HCT116 (cell line): ENCODE data around the gene ZNF8. TPM values are rescaled to one million over a fixed set of nuclear protein-coding genes. Genes with fewer than 3 reads are reported as not detected.

Experiments used
- ATAC-seq: fragments of 200-7000 bp; cut with Tn5 transposase; 2 replicates; pipeline ENCODE4 v1.9.1; 2020; ENCODE audit warnings: mild to moderate bottlenecking, moderate library complexity
- BruUV-seq: library from RNA; stranded (reverse); fragments of 400-500 nt; replicated peaks from 2 replicates; lab custom pipeline; 2021; lab: Mats Ljungman, UMichigan
- CTCF ChIA-PET: fragments of 300-600 bp; sonication (Branson Sonifier 250); formaldehyde crosslinking; loops from one replicate; lab custom pipeline; 2021; ENCODE audit warnings: antibody characterized with exemption; lab: Charles Lee
- POLR2A ChIA-PET: fragments of 300-600, 350-600 bp; sonication (Branson Sonifier 250); formaldehyde crosslinking; loops from one replicate; lab custom pipeline; 2021; ENCODE audit warnings: antibody characterized with exemption; lab: Charles Lee
- RAD21 ChIA-PET, 2 experiments: fragments of 300-600 bp; sonication (Branson Sonifier 250); formaldehyde crosslinking; loops; one replicate each; lab custom pipeline; 2023; ENCODE audit warnings: low total read pairs in 2 of 2; ENCODE audit not compliant: uncharacterized antibody in 2 of 2, unreplicated experiment in 2 of 2, low non-redundant PET in 1 of 2; lab: Charles Lee
- DNase-seq: peaks from one replicate; pipeline ENCODE4 v3.0.0-alpha.2; 2010; ENCODE audit warnings: low read depth, low spot score
- H2AFZ ChIP-seq: fragments of 200-600 bp; shearing (Covaris generic), sonication (generic); 2 replicates; pipeline ENCODE4 v1.6.1; 2017; ENCODE audit warnings: low read depth, mixed run types, mixed read lengths, antibody characterized with exemption, low read length; ENCODE audit not compliant: poor library complexity, severe bottlenecking
- H3K27ac ChIP-seq: 2 replicates; pipeline ENCODE4 v1.5.1; 2012; ENCODE audit warnings: low read depth, low read length
- H3K27me3 ChIP-seq: fragments of 200-600 bp; sonication (generic); 2 replicates; pipeline ENCODE4 v1.6.1; 2016; ENCODE audit warnings: mixed run types, low read length, mixed read lengths; ENCODE audit not compliant: insufficient read depth
- H3K36me3 ChIP-seq, 2 experiments: fragments of 200-500 bp in 1 of 2; fragments of 200-600 bp in 1 of 2; sonication (Bioruptor generic) in 1 of 2; sonication (generic) in 1 of 2; 2 replicates each; pipeline versions ENCODE4 v1.5.1 to v1.6.1; 2014 to 2016; ENCODE audit warnings: low read length in 2 of 2, inconsistent platforms in 1 of 2, mixed read lengths in 1 of 2, mixed run types in 1 of 2; ENCODE audit not compliant: insufficient read depth in 2 of 2, control insufficient read depth in 1 of 2
- H3K4me1 ChIP-seq, 2 experiments: fragments of 200-600 bp in 1 of 2; sonication (generic) in 1 of 2; 2 replicates each; pipeline versions ENCODE4 v1.5.1 to v1.6.1; 2012 to 2017; ENCODE audit warnings: low read length in 2 of 2, inconsistent platforms in 1 of 2, mild to moderate bottlenecking in 1 of 2, mixed read lengths in 1 of 2, mixed run types in 1 of 2, moderate library complexity in 1 of 2; ENCODE audit not compliant: insufficient read depth in 2 of 2, control insufficient read depth in 1 of 2
- H3K4me2 ChIP-seq: fragments of 200-600 bp; sonication (generic); 2 replicates; pipeline ENCODE4 v1.6.1; 2017; ENCODE audit warnings: mixed run types, low read length, mixed read lengths
- H3K4me3 ChIP-seq, 2 experiments: fragments of 200-600 bp in 1 of 2; sonication (generic) in 1 of 2; replicated peaks in 1 of 2; 2 replicates each; pipeline ENCODE4 v1.5.1; 2011 to 2016; ENCODE audit warnings: low read length in 2 of 2, control low read depth in 1 of 2, low read depth in 1 of 2, mild to moderate bottlenecking in 1 of 2, mixed read lengths in 1 of 2, mixed run types in 1 of 2
- H3K79me2 ChIP-seq: fragments of 200-600 bp; sonication (generic); 2 replicates; pipeline ENCODE4 v1.6.1; 2017; ENCODE audit warnings: mild to moderate bottlenecking, mixed run types, low read length, moderate library complexity, mixed read lengths; ENCODE audit not compliant: insufficient read depth
- H3K9ac ChIP-seq: fragments of 200-600 bp; sonication (generic); 2 replicates; pipeline ENCODE4 v1.6.1; 2016; ENCODE audit warnings: low read length, mixed read lengths
- H3K9me2 ChIP-seq: fragments of 200-600 bp; sonication (generic), shearing (Covaris generic); 2 replicates; pipeline ENCODE4 v1.6.1; 2017; ENCODE audit warnings: mixed run types, mild to moderate bottlenecking, moderate library complexity; ENCODE audit not compliant: insufficient read depth
- H3K9me3 ChIP-seq, 2 experiments: fragments of 200-500 bp in 1 of 2; fragments of 200-600 bp in 1 of 2; sonication (Bioruptor generic) in 1 of 2; sonication (generic) in 1 of 2; 2 replicates each; pipeline ENCODE4 v1.6.1; 2014 to 2017; ENCODE audit warnings: low read length in 2 of 2, mixed read lengths in 2 of 2, inconsistent platforms in 1 of 2, low read depth in 1 of 2, mild to moderate bottlenecking in 1 of 2, mixed run types in 1 of 2, moderate library complexity in 1 of 2; ENCODE audit not compliant: control insufficient read depth in 1 of 2, insufficient read depth in 1 of 2
- H4K20me1 ChIP-seq: fragments of 200-600 bp; sonication (generic), shearing (Covaris generic); 2 replicates; pipeline ENCODE4 v1.6.1; 2017; ENCODE audit warnings: mixed run types, mild to moderate bottlenecking, moderate library complexity; ENCODE audit not compliant: insufficient read depth
- ATF3 ChIP-seq: IDR thresholded peaks from 2 replicates; pipeline ENCODE4 v1.6.1; 2012
- CBX3 ChIP-seq: IDR thresholded peaks from 2 replicates; pipeline ENCODE4 v1.6.1; 2012; ENCODE audit warnings: low read depth
- CEBPB ChIP-seq: IDR thresholded peaks from 2 replicates; pipeline ENCODE4 v1.6.1; 2012; ENCODE audit warnings: low read depth
- EGR1 ChIP-seq: IDR thresholded peaks from 2 replicates; pipeline ENCODE4 v1.6.1; 2012; ENCODE audit warnings: low read depth
- ELF1 ChIP-seq: IDR thresholded peaks from 2 replicates; pipeline ENCODE4 v1.6.1; 2012; ENCODE audit warnings: low read depth, borderline replicate concordance
- EZH2 ChIP-seq: fragments of 200-600 bp; sonication (generic); IDR thresholded peaks from 2 replicates; pipeline ENCODE4 v1.6.1; 2017; ENCODE audit warnings: antibody characterized with exemption, mixed run types
- EZH2phosphoT487 ChIP-seq: fragments of 200-600 bp; IDR thresholded peaks from 2 replicates; pipeline ENCODE4 v1.6.1; 2018; ENCODE audit warnings: antibody characterized with exemption, borderline replicate concordance
- MAX ChIP-seq: IDR thresholded peaks from 2 replicates; pipeline ENCODE4 v1.6.1; 2012
- POLR2A ChIP-seq: IDR thresholded peaks from 2 replicates; pipeline ENCODE4 v1.7.0; 2011; ENCODE audit warnings: borderline replicate concordance; ENCODE audit not compliant: insufficient read depth, insufficient read length; ENCODE audit errors: extremely low read depth
- RAD21 ChIP-seq: IDR thresholded peaks from 2 replicates; pipeline ENCODE4 v1.6.1; 2012; ENCODE audit warnings: low read depth, mild to moderate bottlenecking
- SIN3A ChIP-seq: IDR thresholded peaks from 2 replicates; pipeline ENCODE4 v1.6.1; 2012; ENCODE audit warnings: low read depth
- SP1 ChIP-seq: IDR thresholded peaks from 2 replicates; pipeline ENCODE4 v1.6.1; 2012; ENCODE audit warnings: low read depth
- SRF ChIP-seq: IDR thresholded peaks from 2 replicates; pipeline ENCODE4 v1.6.1; 2012; ENCODE audit warnings: low read depth
- TCF7L2 ChIP-seq: IDR thresholded peaks from 2 replicates; pipeline ENCODE4 v1.7.0; 2011; ENCODE audit warnings: borderline replicate concordance, inconsistent platforms; ENCODE audit not compliant: insufficient read depth, insufficient read length; ENCODE audit errors: extremely low read depth
- YY1 ChIP-seq: IDR thresholded peaks from 2 replicates; pipeline ENCODE4 v1.6.1; 2011; ENCODE audit warnings: low read length, low read depth, moderate library complexity, mild to moderate bottlenecking; ENCODE audit not compliant: insufficient replicate concordance; ENCODE audit errors: extremely low read depth
- intact Hi-C: fragments of 100-400 bp; cut with micrococcal nuclease; formaldehyde crosslinking; loops from 2 replicates; pipeline ENCODE4 v1.10.0; 2022
- total RNA-seq: library from RNA; stranded (reverse); gene quantifications from one replicate; pipeline ENCODE4 v1.2.1, GENCODE V29; 2021; ENCODE audit not compliant: unreplicated experiment
- TF ChIP-seq, protein P1 (sequence below): IDR thresholded peaks from 2 replicates; pipeline ENCODE4 v1.6.1; 2012; ENCODE audit warnings: low read depth
- TF ChIP-seq, protein P2 (sequence below): IDR thresholded peaks from 2 replicates; pipeline ENCODE4 v1.6.1; 2011; ENCODE audit warnings: mild to moderate bottlenecking, low read length, moderate library complexity; ENCODE audit not compliant: insufficient replicate concordance; ENCODE audit errors: extremely low read depth

The ZNF8 gene
- total RNA-seq, 1 experiment from 2014 or later, result 6.4 TPM

DNA sequence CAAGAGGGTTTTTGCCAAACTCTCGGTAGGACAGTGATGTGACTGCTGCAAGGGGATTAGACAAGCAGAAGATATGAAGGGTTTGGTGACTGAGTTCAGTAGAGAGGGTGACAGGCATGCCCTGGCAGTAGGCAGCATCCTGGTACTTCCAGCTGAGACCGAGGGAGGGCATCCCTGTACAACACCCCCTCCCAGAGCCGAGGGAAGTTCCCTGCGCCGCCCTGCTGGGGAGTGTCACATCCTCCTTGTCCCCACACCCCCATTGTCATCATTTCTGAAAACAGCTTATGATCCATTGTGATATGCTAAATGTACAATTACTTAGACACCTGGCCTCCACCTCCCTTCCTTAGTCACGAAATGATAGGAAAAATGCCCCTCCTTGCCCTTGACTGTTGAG is 35.4 kb upstream of the ZNF8 start:
- Histone ChIP-seq H3K4me2 (no peak overlapping the region), H3K27ac (no peak overlapping the region), H3K9me2 (no peaks in the 10 kb centered on the region), H4K20me1 (no peaks in the 10 kb centered on the region), H3K36me3 (peaks cover 43 to 84% of the 10 kb centered on the region in 2 experiments), H3K4me1 (no peaks in the 10 kb centered on the region), H3K27me3 (no peaks in the 10 kb centered on the region), H3K4me3 (no peak overlapping the region), H3K79me2 (peaks cover 45% of the 10 kb centered on the region), H3K9me3 (peaks cover 15 to 20% of the 10 kb centered on the region in 2 experiments; a peak in 3 of 4 replicates), H2AFZ (no peak overlapping the region), H3K9ac (no peak overlapping the region)
- ChIA-PET RAD21 (no interaction called here), CTCF (no interaction called here), POLR2A (no interaction called here)
- ATAC-seq (no peak; the same call in 1 of the 2 replicates), DNase-seq (no peak)
- no peak for TF ChIP-seq ATF3
- TF ChIP-seq RAD21, result no peak
- no peak for TF ChIP-seq EGR1
- no peak for TF ChIP-seq EZH2phosphoT487
- TF ChIP-seq CBX3, result no peak
- no peak for TF ChIP-seq CEBPB
- no peak for TF ChIP-seq POLR2A
- no peak for TF ChIP-seq TCF7L2
- TF ChIP-seq EZH2, result no peak
- TF ChIP-seq SRF, result no peak
- TF ChIP-seq YY1, result no peak
- no peak for TF ChIP-seq SIN3A
- TF ChIP-seq, protein P1, sequence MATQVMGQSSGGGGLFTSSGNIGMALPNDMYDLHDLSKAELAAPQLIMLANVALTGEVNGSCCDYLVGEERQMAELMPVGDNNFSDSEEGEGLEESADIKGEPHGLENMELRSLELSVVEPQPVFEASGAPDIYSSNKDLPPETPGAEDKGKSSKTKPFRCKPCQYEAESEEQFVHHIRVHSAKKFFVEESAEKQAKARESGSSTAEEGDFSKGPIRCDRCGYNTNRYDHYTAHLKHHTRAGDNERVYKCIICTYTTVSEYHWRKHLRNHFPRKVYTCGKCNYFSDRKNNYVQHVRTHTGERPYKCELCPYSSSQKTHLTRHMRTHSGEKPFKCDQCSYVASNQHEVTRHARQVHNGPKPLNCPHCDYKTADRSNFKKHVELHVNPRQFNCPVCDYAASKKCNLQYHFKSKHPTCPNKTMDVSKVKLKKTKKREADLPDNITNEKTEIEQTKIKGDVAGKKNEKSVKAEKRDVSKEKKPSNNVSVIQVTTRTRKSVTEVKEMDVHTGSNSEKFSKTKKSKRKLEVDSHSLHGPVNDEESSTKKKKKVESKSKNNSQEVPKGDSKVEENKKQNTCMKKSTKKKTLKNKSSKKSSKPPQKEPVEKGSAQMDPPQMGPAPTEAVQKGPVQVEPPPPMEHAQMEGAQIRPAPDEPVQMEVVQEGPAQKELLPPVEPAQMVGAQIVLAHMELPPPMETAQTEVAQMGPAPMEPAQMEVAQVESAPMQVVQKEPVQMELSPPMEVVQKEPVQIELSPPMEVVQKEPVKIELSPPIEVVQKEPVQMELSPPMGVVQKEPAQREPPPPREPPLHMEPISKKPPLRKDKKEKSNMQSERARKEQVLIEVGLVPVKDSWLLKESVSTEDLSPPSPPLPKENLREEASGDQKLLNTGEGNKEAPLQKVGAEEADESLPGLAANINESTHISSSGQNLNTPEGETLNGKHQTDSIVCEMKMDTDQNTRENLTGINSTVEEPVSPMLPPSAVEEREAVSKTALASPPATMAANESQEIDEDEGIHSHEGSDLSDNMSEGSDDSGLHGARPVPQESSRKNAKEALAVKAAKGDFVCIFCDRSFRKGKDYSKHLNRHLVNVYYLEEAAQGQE, result no peak
- no peak for TF ChIP-seq ELF1
- TF ChIP-seq, protein P2, sequence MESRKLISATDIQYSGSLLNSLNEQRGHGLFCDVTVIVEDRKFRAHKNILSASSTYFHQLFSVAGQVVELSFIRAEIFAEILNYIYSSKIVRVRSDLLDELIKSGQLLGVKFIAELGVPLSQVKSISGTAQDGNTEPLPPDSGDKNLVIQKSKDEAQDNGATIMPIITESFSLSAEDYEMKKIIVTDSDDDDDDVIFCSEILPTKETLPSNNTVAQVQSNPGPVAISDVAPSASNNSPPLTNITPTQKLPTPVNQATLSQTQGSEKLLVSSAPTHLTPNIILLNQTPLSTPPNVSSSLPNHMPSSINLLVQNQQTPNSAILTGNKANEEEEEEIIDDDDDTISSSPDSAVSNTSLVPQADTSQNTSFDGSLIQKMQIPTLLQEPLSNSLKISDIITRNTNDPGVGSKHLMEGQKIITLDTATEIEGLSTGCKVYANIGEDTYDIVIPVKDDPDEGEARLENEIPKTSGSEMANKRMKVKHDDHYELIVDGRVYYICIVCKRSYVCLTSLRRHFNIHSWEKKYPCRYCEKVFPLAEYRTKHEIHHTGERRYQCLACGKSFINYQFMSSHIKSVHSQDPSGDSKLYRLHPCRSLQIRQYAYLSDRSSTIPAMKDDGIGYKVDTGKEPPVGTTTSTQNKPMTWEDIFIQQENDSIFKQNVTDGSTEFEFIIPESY, result no peak
- no peak for TF ChIP-seq SP1
- TF ChIP-seq MAX, result no peak
- no TSS peak for BruUV-seq
- intact Hi-C loops, result no loop called here
